Measurements from ENCODE around the gene SPPL3. TPM values are rescaled to one million over a fixed set of nuclear protein-coding genes. Genes with fewer than 3 reads are reported as not detected.

Gene SPPL3
- total RNA-seq, 1 experiment from 2014 or later = 51.1 TPM

GRCh38 chr12:120813588-120814153 is 90.5 kb downstream of the SPPL3 start:
- H3K4me3 ChIP-seq (ENCODE audit: low read depth in 2 of 2, low read length in 2 of 2) = no peak overlapping the region
- in situ Hi-C loops (cut with HindIII; ENCODE audit: low pct_unique_long_range_greater_than_20kb, low sequenced_read_pairs) (no loop called here), intact Hi-C loops (cut with micrococcal nuclease; ENCODE audit: unreplicated experiment) (no loop called here)
- ChIA-PET POLR2A (interaction anchor here (0.5 kb wide), 1 partner anchor 34 kb away, joined by 4 read pairs; no protein-coding TSS in a partner anchor), CTCF (interaction anchor here (0.7 kb wide), 1 partner anchor 33 kb away, joined by 3 read pairs; no protein-coding TSS in a partner anchor)
- H3K27ac ChIP-seq (ENCODE audit: low read length) = no peak overlapping the region
- DNase-seq (ENCODE audit: low read depth, low spot score) (no peak), ATAC-seq (no peak)
- TF ChIP-seq TCF7L2 (IDR thresholded peaks at IDR 0.05; ENCODE audit: low read depth, low read length) (no peak), SIN3A (IDR thresholded peaks at IDR 0.05; ENCODE audit: borderline replicate concordance, insufficient read depth, low read depth, low read length) (no peak), POLR2AphosphoS5 (IDR thresholded peaks at IDR 0.05; ENCODE audit: low read depth, low read length) (no peak), CTCF (IDR thresholded peaks at IDR 0.05) (no peak)
- TF ChIP-seq, protein P1, sequence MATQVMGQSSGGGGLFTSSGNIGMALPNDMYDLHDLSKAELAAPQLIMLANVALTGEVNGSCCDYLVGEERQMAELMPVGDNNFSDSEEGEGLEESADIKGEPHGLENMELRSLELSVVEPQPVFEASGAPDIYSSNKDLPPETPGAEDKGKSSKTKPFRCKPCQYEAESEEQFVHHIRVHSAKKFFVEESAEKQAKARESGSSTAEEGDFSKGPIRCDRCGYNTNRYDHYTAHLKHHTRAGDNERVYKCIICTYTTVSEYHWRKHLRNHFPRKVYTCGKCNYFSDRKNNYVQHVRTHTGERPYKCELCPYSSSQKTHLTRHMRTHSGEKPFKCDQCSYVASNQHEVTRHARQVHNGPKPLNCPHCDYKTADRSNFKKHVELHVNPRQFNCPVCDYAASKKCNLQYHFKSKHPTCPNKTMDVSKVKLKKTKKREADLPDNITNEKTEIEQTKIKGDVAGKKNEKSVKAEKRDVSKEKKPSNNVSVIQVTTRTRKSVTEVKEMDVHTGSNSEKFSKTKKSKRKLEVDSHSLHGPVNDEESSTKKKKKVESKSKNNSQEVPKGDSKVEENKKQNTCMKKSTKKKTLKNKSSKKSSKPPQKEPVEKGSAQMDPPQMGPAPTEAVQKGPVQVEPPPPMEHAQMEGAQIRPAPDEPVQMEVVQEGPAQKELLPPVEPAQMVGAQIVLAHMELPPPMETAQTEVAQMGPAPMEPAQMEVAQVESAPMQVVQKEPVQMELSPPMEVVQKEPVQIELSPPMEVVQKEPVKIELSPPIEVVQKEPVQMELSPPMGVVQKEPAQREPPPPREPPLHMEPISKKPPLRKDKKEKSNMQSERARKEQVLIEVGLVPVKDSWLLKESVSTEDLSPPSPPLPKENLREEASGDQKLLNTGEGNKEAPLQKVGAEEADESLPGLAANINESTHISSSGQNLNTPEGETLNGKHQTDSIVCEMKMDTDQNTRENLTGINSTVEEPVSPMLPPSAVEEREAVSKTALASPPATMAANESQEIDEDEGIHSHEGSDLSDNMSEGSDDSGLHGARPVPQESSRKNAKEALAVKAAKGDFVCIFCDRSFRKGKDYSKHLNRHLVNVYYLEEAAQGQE (IDR thresholded peaks at IDR 0.05; ENCODE audit: insufficient read depth in 1 of 2, low read depth in 2 of 2, low read length in 1 of 2) = no peak
- no peaks in the 10 kb centered on the region for H3K27me3 ChIP-seq (ENCODE audit: control insufficient read depth, insufficient read depth, low read length)
- H3K36me3 ChIP-seq (ENCODE audit: control insufficient read depth, insufficient read depth, low read length) = no peaks in the 10 kb centered on the region; the same call in 1 of the 2 replicates
- no peaks in the 10 kb centered on the region; the same call in 1 of the 2 replicates for H3K4me1 ChIP-seq (ENCODE audit: control insufficient read depth, insufficient read depth, low read length)
- no TSS peak for BruUV-seq (replicated peaks)
- H3K9me3 ChIP-seq (ENCODE audit: control insufficient read depth, insufficient read depth, low read depth, low read length) = no peaks in the 10 kb centered on the region

GRCh38 chr12:120810021-120810420 is 94.1 kb downstream of the SPPL3 start:
- Histone ChIP-seq H3K4me1 (ENCODE audit: control insufficient read depth, insufficient read depth, low read length) (no peaks in the 10 kb centered on the region; the same call in 1 of the 2 replicates), H3K27ac (ENCODE audit: low read length) (no peak overlapping the region), H3K36me3 (ENCODE audit: control insufficient read depth, insufficient read depth, low read length) (no peaks in the 10 kb centered on the region; the same call in 1 of the 2 replicates), H3K27me3 (ENCODE audit: control insufficient read depth, insufficient read depth, low read length) (no peaks in the 10 kb centered on the region), H3K4me3 (ENCODE audit: low read depth in 2 of 2, low read length in 2 of 2) (no peak overlapping the region), H3K9me3 (ENCODE audit: control insufficient read depth, insufficient read depth, low read depth, low read length) (no peaks in the 10 kb centered on the region)
- intact Hi-C loops (cut with micrococcal nuclease; ENCODE audit: unreplicated experiment) (no loop called here), in situ Hi-C loops (cut with HindIII; ENCODE audit: low pct_unique_long_range_greater_than_20kb, low sequenced_read_pairs) (no loop called here)
- TF ChIP-seq, protein P1 (IDR thresholded peaks at IDR 0.05; ENCODE audit: insufficient read depth in 1 of 2, low read depth in 2 of 2, low read length in 1 of 2) = no peak
- TF ChIP-seq TCF7L2 (IDR thresholded peaks at IDR 0.05; ENCODE audit: low read depth, low read length) (no peak), CTCF (IDR thresholded peaks at IDR 0.05) (no peak), SIN3A (IDR thresholded peaks at IDR 0.05; ENCODE audit: borderline replicate concordance, insufficient read depth, low read depth, low read length) (no peak), POLR2AphosphoS5 (IDR thresholded peaks at IDR 0.05; ENCODE audit: low read depth, low read length) (no peak)
- ChIA-PET POLR2A (no interaction called here), CTCF (no interaction called here)
- BruUV-seq (replicated peaks) = no TSS peak
- no peak for ATAC-seq
- no peak for DNase-seq (ENCODE audit: low read depth, low spot score)
